Measurements from ENCODE around the gene POR. TPM values are rescaled to one million over a fixed set of nuclear protein-coding genes. Genes with fewer than 3 reads are reported as not detected.

POR gene
- total RNA-seq, 2 experiments from 2014 or later, result 24.9 to 33.8 TPM

GRCh38 chr7:75988568-75989499, 73.9 kb downstream of the POR start:
- H3K36me3 Mint-ChIP-seq (ENCODE audit: low read depth), result peaks cover 8% of the 10 kb centered on the region
- no peaks in the 10 kb centered on the region for H3K27me3 Mint-ChIP-seq
- no peaks in the 10 kb centered on the region for H3K9me3 Mint-ChIP-seq (ENCODE audit: low read depth)
- no peak overlapping the region for H3K4me3 Mint-ChIP-seq
- DNase-seq (no peak), ATAC-seq (no peak)
- ChIA-PET CTCF (no interaction called here), POLR2A (no interaction called here)
- no peak overlapping the region for H3K27ac Mint-ChIP-seq
- intact Hi-C loops (cut with DNase I, micrococcal nuclease), result no loop called here
- peaks cover 5% of the 10 kb centered on the region for H3K4me1 Mint-ChIP-seq

GRCh38 chr7:75989500-75990388, 74.8 kb downstream of the POR start:
- POLR2A ChIA-PET, result no interaction called here
- H3K36me3 Mint-ChIP-seq (ENCODE audit: low read depth), result peaks cover 8% of the 10 kb centered on the region
- H3K27me3 Mint-ChIP-seq, result no peaks in the 10 kb centered on the region
- ATAC-seq (no peak), DNase-seq (no peak)
- CTCF ChIA-PET, result interaction anchor here (0.5 kb wide), 1 partner anchor 311 kb away, joined by 3 read pairs; no protein-coding TSS in a partner anchor
- no peak overlapping the region for H3K4me3 Mint-ChIP-seq
- peak overlapping the region; percentile 16 for H3K27ac Mint-ChIP-seq
- H3K9me3 Mint-ChIP-seq (ENCODE audit: low read depth), result no peaks in the 10 kb centered on the region
- intact Hi-C loops (cut with DNase I, micrococcal nuclease), result loop anchor here in 1 of 2 experiments (5.0 kb wide), 1 partner anchor 72 kb away; the partner anchor contains the start of gene POR
- peaks cover 5% of the 10 kb centered on the region for H3K4me1 Mint-ChIP-seq

GRCh38 chr7:75991531-75992082, 76.7 kb downstream of the POR start:
- H3K4me1 Mint-ChIP-seq, result peaks cover 13% of the 10 kb centered on the region
- ChIA-PET CTCF (interaction anchor here (0.6 to 1.7 kb wide), 2 partner anchors 28 to 230 kb away, joined by 3 to 8 read pairs; no protein-coding TSS in a partner anchor), POLR2A (no interaction called here)
- peaks cover 12% of the 10 kb centered on the region for H3K36me3 Mint-ChIP-seq (ENCODE audit: low read depth)
- DNase-seq, result peak; percentile 13
- no peak overlapping the region for H3K4me3 Mint-ChIP-seq
- H3K27me3 Mint-ChIP-seq, result no peaks in the 10 kb centered on the region
- no peaks in the 10 kb centered on the region for H3K9me3 Mint-ChIP-seq (ENCODE audit: low read depth)
- intact Hi-C loops (cut with DNase I, micrococcal nuclease), result loop anchor here in 1 of 2 experiments (5.0 kb wide), 1 partner anchor 74 kb away; the partner anchor contains the start of gene POR
- H3K27ac Mint-ChIP-seq, result no peak overlapping the region
- ATAC-seq, result no peak

- Mint-ChIP-seq H3K36me3 (ENCODE audit: low read depth) (peaks cover 10% of the 10 kb centered on the region), H3K27me3 (no peaks in the 10 kb centered on the region), H3K27ac (no peak overlapping the region), H3K4me3 (no peak overlapping the region), H3K4me1 (peaks cover 19% of the 10 kb centered on the region), H3K9me3 (ENCODE audit: low read depth) (no peaks in the 10 kb centered on the region)
- DNase-seq, result no peak
- intact Hi-C loops (cut with DNase I, micrococcal nuclease), result loop anchor here in 1 of 2 experiments (5.0 kb wide), 1 partner anchor 75 kb away; the partner anchor contains the start of gene POR
- CTCF ChIA-PET, result interaction anchor here (0.7 to 1.7 kb wide), 3 partner anchors 16 to 431 kb away, joined by 3 to 8 read pairs (median 4); no protein-coding TSS in a partner anchor
- ATAC-seq, result no peak
- POLR2A ChIA-PET, result no interaction called here
Observed at GRCh38 chr7:75992083-75992755, 77.3 kb downstream of the POR start.

- H3K36me3 Mint-ChIP-seq (ENCODE audit: low read depth), result peaks cover 16% of the 10 kb centered on the region
- ATAC-seq (peak; percentile 6), DNase-seq (peak; percentile 35)
- H3K4me1 Mint-ChIP-seq, result peaks cover 29% of the 10 kb centered on the region
- ChIA-PET CTCF (interaction anchor here (0.6 to 1.7 kb wide), 2 partner anchors 26 to 77 kb away, joined by 3 to 8 read pairs; no protein-coding TSS in a partner anchor), POLR2A (no interaction called here)
- no peak overlapping the region for H3K27ac Mint-ChIP-seq
- H3K9me3 Mint-ChIP-seq (ENCODE audit: low read depth), result no peaks in the 10 kb centered on the region
- H3K4me3 Mint-ChIP-seq, result peak overlapping the region; percentile 66
- H3K27me3 Mint-ChIP-seq, result no peaks in the 10 kb centered on the region
- intact Hi-C loops (cut with DNase I, micrococcal nuclease), result loop anchor here (1.0 to 5.0 kb wide), 7 partner anchors 15 to 324 kb away; partner anchors contain the start of genes POR (in 2 of the 2) and MDH2 (in 1 of the 2)
Observed at GRCh38 chr7:75993689-75994387, 78.9 kb downstream of the POR start.

GRCh38 chr7:75994388-75995051, 79.6 kb downstream of the POR start, which contains the start of gene TMEM120A:
Gene TMEM120A (minus strand): TSS chr7:75994595. CDS start chr7:75994570, 25 bp downstream.
- POLR2A ChIA-PET, result interaction anchor here (0.5 kb wide), 1 partner anchor 57 kb away, joined by 4 read pairs; no protein-coding TSS in a partner anchor

GRCh38 chr7:75995052-75995471, 80.1 kb downstream of the POR start:
- DNase-seq, result no peak
- CTCF ChIA-PET, result interaction anchor here (2.1 kb wide), 1 partner anchor 25 kb away, joined by 7 read pairs; no protein-coding TSS in a partner anchor

More at GRCh38 chr7:75994388-75995051, 79.6 kb downstream of the POR start, which contains the start of gene TMEM120A:
- H3K4me1 Mint-ChIP-seq, result peaks cover 29% of the 10 kb centered on the region
- DNase-seq (peak; percentile 97), ATAC-seq (peak; percentile 99)
- intact Hi-C loops (cut with DNase I, micrococcal nuclease), result loop anchor here (1.0 to 5.0 kb wide), 7 partner anchors 15 to 324 kb away; partner anchors contain the start of genes POR (in 2 of the 2) and MDH2 (in 1 of the 2)
- peak within 1 kb of the TSS; percentile 66 for H3K4me3 Mint-ChIP-seq
- CTCF ChIA-PET, result interaction anchor here (2.1 kb wide), 1 partner anchor 25 kb away, joined by 7 read pairs; no protein-coding TSS in a partner anchor
- no peak within 1 kb of the TSS for H3K27ac Mint-ChIP-seq
- no peaks in the 10 kb centered on the region for H3K9me3 Mint-ChIP-seq (ENCODE audit: low read depth)
- no peaks in the 10 kb centered on the region for H3K27me3 Mint-ChIP-seq
- H3K36me3 Mint-ChIP-seq (ENCODE audit: low read depth), result peaks cover 19% of the 10 kb centered on the region

GRCh38 chr7:75995996-75996395, 81.0 kb downstream of the POR start:
- Mint-ChIP-seq H3K9me3 (ENCODE audit: low read depth) (no peaks in the 10 kb centered on the region), H3K4me3 (no peak overlapping the region), H3K27ac (no peak overlapping the region), H3K36me3 (ENCODE audit: low read depth) (peaks cover 19% of the 10 kb centered on the region), H3K4me1 (peaks cover 24% of the 10 kb centered on the region), H3K27me3 (no peaks in the 10 kb centered on the region)
- CTCF ChIA-PET, result interaction anchor here (1.2 to 2.1 kb wide), 2 partner anchors 13 to 24 kb away, joined by 4 to 7 read pairs; no protein-coding TSS in a partner anchor
- POLR2A ChIA-PET, result no interaction called here
- DNase-seq (no peak), ATAC-seq (no peak)
- intact Hi-C loops (cut with DNase I, micrococcal nuclease), result no loop called here

More at GRCh38 chr7:75995052-75995471, 80.1 kb downstream of the POR start:
- H3K36me3 Mint-ChIP-seq (ENCODE audit: low read depth), result peaks cover 19% of the 10 kb centered on the region
- H3K27ac Mint-ChIP-seq, result no peak overlapping the region
- ATAC-seq, result no peak
- intact Hi-C loops (cut with DNase I, micrococcal nuclease), result no loop called here
- POLR2A ChIA-PET, result interaction anchor here (0.5 kb wide), 1 partner anchor 57 kb away, joined by 4 read pairs; no protein-coding TSS in a partner anchor
- peaks cover 26% of the 10 kb centered on the region for H3K4me1 Mint-ChIP-seq
- peak overlapping the region; percentile 66 for H3K4me3 Mint-ChIP-seq
- H3K27me3 Mint-ChIP-seq, result no peaks in the 10 kb centered on the region
- no peaks in the 10 kb centered on the region for H3K9me3 Mint-ChIP-seq (ENCODE audit: low read depth)

- no peak for ATAC-seq
- no peaks in the 10 kb centered on the region for H3K27me3 Mint-ChIP-seq
- H3K4me3 Mint-ChIP-seq, result no peak overlapping the region
- intact Hi-C loops (cut with DNase I, micrococcal nuclease), result no loop called here
- peaks cover 24% of the 10 kb centered on the region for H3K4me1 Mint-ChIP-seq
- H3K36me3 Mint-ChIP-seq (ENCODE audit: low read depth), result peaks cover 20% of the 10 kb centered on the region
- DNase-seq, result no peak
- no peaks in the 10 kb centered on the region for H3K9me3 Mint-ChIP-seq (ENCODE audit: low read depth)
- H3K27ac Mint-ChIP-seq, result no peak overlapping the region
- CTCF ChIA-PET, result interaction anchor here (1.2 to 2.1 kb wide), 2 partner anchors 12 to 23 kb away, joined by 4 to 7 read pairs; no protein-coding TSS in a partner anchor
- POLR2A ChIA-PET, result no interaction called here
Observed at GRCh38 chr7:75996476-75996875, 81.5 kb downstream of the POR start.
